DOHH2 (cell line): ENCODE data around the gene CCDC116.

ENCODE experiments used
- CTCF ChIP-seq: fragments of 200-600 bp; sonication (generic); IDR thresholded peaks from one replicate; pipeline ENCODE4 v1.5.1; 2014; ENCODE audit warnings: antibody characterized with exemption, mild to moderate bottlenecking, low read depth, low read length; ENCODE audit not compliant: poor library complexity, severe bottlenecking
- EZH2phosphoT487 ChIP-seq: fragments of 200-600 bp; sonication (generic); IDR thresholded peaks from 2 replicates; pipeline ENCODE4 v1.6.1; 2017; ENCODE audit warnings: borderline replicate concordance, mild to moderate bottlenecking, antibody characterized with exemption, low read length, moderate library complexity, mixed read lengths

GRCh38 chr22:21633481-21633880, 921 bp downstream of the CCDC116 start:
- TF ChIP-seq CTCF (no peak), EZH2phosphoT487 (no peak)
